ENCODE measurements around the gene NGB.

The NGB gene

DNA sequence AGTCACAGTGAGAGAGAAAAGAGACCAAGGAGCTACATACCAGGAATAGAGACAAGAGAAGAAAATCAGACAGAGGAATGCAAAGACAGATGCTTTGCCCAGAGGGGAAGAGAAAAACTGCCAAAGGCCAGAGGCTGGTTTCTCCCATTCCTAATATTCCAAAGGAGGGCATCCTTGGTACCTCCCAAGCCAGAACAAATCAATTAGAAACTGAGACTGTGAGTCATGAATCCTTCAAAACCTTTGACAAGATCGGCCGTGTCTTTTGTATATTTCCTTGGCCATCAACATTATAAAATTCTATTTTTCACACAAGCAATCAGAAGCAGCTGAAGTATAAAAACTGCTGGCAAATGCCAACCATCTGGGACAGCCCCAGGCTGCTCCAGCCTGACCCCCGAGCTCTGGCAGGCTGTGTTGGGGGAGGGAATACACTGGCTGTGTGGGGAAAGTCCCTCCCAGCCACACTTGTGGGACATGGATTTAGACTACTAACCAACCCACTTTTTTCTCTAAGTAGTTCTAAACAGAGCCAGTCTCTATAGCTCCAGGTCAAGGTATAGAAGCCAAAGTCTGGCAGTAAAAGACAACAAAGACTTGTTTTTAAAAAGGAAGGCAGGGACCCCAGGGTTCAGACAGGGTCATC lies 36.0 kb upstream of the NGB start:
- peak in 1 of 2 donors; percentile 19 for DNase-seq (ENCODE audit: low read depth in 2 of 2)
- no peak overlapping the region for H3K4me3 ChIP-seq (replicated peaks in 1 of 2; ENCODE audit: low read depth in 2 of 2, low read length in 2 of 2)
- TF ChIP-seq, protein P1, sequence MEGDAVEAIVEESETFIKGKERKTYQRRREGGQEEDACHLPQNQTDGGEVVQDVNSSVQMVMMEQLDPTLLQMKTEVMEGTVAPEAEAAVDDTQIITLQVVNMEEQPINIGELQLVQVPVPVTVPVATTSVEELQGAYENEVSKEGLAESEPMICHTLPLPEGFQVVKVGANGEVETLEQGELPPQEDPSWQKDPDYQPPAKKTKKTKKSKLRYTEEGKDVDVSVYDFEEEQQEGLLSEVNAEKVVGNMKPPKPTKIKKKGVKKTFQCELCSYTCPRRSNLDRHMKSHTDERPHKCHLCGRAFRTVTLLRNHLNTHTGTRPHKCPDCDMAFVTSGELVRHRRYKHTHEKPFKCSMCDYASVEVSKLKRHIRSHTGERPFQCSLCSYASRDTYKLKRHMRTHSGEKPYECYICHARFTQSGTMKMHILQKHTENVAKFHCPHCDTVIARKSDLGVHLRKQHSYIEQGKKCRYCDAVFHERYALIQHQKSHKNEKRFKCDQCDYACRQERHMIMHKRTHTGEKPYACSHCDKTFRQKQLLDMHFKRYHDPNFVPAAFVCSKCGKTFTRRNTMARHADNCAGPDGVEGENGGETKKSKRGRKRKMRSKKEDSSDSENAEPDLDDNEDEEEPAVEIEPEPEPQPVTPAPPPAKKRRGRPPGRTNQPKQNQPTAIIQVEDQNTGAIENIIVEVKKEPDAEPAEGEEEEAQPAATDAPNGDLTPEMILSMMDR (IDR thresholded peaks at IDR 0.05; ENCODE audit: low read depth, low read length), result no peak

DNA sequence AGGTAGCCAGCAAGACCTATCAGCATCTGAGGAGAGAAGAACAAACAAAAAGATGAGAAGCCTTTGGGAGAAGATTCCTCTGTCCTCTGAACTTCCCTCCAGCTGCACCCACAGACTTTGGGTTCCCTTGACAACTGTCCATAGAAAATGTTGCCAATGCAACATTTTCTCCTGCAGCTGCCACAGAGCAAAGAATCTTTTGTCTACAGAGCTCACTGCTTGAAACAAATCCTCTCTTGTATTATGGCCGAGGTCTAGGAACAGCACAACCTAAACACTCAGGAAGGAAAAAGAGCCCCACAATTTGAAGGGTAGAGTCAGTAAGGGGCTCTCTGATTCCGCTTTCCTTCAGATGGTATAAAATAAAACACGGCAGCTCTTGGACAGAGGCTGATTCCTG lies 35.4 kb upstream of the NGB start:
- no peak overlapping the region for H3K4me3 ChIP-seq (replicated peaks in 1 of 2; ENCODE audit: low read depth in 2 of 2, low read length in 2 of 2)
- TF ChIP-seq, protein P1 (IDR thresholded peaks at IDR 0.05; ENCODE audit: low read depth, low read length), result no peak
- DNase-seq (ENCODE audit: low read depth in 2 of 2), result no peak

GRCh38 chr14:77305696-77306095 lies 34.7 kb upstream of the NGB start:
- no peak overlapping the region for H3K4me3 ChIP-seq (replicated peaks in 1 of 2; ENCODE audit: low read depth in 2 of 2, low read length in 2 of 2)
- TF ChIP-seq, protein P1 (IDR thresholded peaks at IDR 0.05; ENCODE audit: low read depth, low read length), result no peak
- DNase-seq (ENCODE audit: low read depth in 2 of 2), result no peak

DNA sequence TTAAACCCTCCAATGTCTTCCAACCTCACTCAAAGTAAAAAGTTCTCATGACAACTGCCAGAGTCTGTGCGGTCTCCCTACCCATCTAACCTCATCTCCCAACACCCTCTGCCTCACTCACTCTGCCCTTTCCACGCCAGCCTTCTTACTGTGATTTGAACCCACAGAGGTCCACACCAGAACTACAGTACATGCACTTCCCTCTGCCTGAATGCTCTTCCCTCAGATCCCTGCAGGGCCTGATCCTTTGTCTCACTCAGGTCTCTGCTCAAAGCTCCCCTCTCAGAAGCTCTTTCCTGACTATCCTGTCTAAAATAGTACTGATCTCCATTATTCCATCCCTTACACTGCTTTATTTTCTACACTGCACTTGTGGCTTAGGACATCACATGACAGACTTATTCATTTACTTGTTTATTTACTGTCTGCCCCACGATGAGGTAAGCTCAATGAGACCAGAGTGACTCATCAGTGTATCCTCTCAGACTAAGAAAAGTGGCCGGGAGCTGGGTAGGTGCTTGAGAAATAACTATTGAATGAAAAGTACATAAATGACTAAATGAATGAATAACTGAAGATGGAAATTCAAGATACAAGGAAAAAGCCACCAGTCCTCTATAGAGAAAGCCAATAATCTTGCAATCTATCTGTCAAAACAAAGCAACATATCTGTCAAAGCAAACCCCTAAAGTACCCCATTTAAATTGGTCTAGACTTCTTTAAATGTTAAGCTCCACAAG lies 32.6 kb upstream of the NGB start:
- TF ChIP-seq, protein P1 (IDR thresholded peaks at IDR 0.05; ENCODE audit: low read depth, low read length), result no peak
- no peak overlapping the region for H3K4me3 ChIP-seq (replicated peaks in 1 of 2; ENCODE audit: low read depth in 2 of 2, low read length in 2 of 2)
- DNase-seq (ENCODE audit: low read depth in 2 of 2), result peak; percentile 84 to 98

GRCh38 chr14:77302926-77303325 lies 31.9 kb upstream of the NGB start:
- TF ChIP-seq, protein P1 (IDR thresholded peaks at IDR 0.05; ENCODE audit: low read depth, low read length), result peak; percentile 8
- peak in 1 of 2 donors; percentile 79 for DNase-seq (ENCODE audit: low read depth in 2 of 2)

GRCh38 chr14:77301103-77301502 lies 30.1 kb upstream of the NGB start:
- TF ChIP-seq, protein P1 (IDR thresholded peaks at IDR 0.05; ENCODE audit: low read depth, low read length), result peak; percentile 90
- peak; percentile 89 to 93 for DNase-seq (ENCODE audit: low read depth in 2 of 2)
- H3K4me3 ChIP-seq (replicated peaks in 1 of 2; ENCODE audit: low read depth in 2 of 2, low read length in 2 of 2), result no peak overlapping the region

More at GRCh38 chr14:77302926-77303325, 31.9 kb upstream of the NGB start:
- H3K4me3 ChIP-seq (replicated peaks in 1 of 2; ENCODE audit: low read depth in 2 of 2, low read length in 2 of 2), result no peak overlapping the region
